ENCODE data around the gene TNFAIP6. TPM values are rescaled to one million over a fixed set of nuclear protein-coding genes. Genes with fewer than 3 reads are reported as not detected.
"Not testable (repeated sequence)": the region's sequence is repeated elsewhere in the genome, so short reads cannot be mapped to it uniquely, and the experiment has no call there.

TNFAIP6 gene
- total and polyA plus RNA-seq, 5 experiments from 2014 or later, result not detected

DNA sequence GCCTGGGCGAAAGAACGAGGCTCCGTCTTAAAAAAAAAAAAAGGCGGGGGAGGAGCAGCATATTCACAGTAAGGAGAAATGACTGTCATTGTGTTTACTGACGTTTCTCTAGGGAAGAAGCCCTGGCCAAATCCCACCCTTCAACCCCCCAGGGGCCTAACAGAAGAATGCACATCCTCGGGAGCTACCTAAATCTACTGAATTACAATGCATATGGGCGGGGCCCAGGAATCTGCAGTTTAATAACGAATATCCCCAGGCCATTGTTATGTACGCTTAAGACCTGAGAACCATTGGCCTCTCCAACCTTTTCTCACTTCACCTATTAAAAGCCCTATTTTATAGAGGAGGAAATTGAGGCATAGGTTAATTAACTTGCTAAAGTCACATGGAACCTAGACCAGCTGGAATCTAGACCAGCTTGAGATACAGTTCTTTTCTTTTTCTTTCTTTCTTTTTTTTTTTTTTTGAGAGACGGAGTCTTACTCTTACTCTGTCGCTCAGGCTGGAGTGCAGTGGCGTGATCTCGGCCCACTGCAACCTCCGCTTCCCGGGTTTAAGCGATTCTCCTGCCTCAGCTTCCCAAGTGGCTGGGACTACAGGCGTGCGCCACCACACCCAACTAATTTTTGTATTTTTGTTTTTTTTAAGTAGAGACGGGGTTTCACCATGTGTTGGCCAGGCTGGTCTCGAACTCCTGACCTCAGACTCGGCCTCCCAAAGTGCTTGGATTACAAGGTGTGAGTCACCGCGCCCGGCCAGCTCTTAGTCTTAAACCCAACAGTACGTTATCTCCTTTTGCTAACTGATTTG lies 51.6 kb downstream of the TNFAIP6 start:
- DNase-seq (no peak), ATAC-seq (no peak)
- H3K27me3 Mint-ChIP-seq, result peaks cover 0 to 2% (median 0%) of the 10 kb centered on the region in 5 donors
- peak overlapping the region; percentile 90 to 98 (median 95) for H3K27ac Mint-ChIP-seq
- no peaks in the 10 kb centered on the region for H3K9me3 Mint-ChIP-seq
- H3K4me3 Mint-ChIP-seq, result peak overlapping the region; percentile 95 to 99 (median 97)
- POLR2A ChIA-PET, result interaction anchor here (0.7 to 2.0 kb wide), 6 partner anchors 13 to 1823 kb away, joined by 3 to 12 read pairs (median 4); partner anchors contain the start of genes MMADHC, NMI and RBM43
- peaks cover 0 to 20% (median 0%) of the 10 kb centered on the region in 3 donors for H3K36me3 Mint-ChIP-seq
- H3K4me1 Mint-ChIP-seq, result peaks cover 8 to 38% (median 28%) of the 10 kb centered on the region in 4 donors

DNA sequence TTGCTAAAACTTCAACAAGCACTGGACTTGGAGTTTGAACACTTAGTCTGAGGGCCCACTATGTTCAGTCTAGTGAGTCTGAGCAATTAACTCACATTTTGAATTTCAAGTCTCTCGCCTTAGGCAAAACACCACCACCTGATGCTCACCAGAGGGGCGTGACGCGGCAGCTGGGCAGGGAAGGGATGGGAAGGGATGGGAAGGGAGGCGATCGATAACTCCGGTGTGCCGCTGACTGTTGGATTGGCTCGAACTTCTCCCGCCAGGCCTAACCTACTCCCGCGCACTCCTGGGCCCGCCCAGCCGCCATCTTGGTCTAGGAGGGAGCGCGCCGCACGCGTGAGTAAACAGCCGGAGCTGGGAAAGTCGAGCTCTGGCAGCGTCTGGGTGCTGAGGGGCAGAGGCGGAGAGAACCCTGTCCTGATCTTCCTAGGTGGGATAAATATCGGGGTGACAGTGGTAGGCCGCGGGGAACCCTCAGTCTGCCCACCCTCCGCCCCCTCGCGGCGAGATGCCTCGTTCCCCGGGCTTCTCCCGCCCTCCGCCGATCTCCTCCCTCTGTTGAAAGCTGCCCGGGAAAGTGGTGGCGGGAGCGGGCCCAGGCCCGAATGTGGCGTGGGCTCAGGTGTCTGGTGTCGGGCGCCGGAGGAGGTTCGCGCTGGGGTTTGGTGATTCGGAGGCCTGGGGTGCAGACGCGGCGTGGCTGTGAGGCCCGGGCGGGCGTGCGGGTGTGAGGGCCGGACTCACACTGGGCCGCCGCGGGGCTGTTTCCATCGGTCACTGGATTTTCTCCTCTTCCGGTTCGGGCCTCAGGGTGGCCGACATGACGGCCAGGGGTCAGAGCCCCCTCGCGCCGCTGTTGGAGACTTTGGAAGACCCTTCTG lies 52.5 kb downstream of the TNFAIP6 start, which contains the start of gene RIF1:
TSS of gene RIF1 (plus strand) at position 302 of the 884 bp plus-strand sequence. CDS start at position 824, 522 bp downstream.
- peaks cover 8 to 40% (median 30%) of the 10 kb centered on the region in 4 donors for H3K4me1 Mint-ChIP-seq
- H3K4me3 Mint-ChIP-seq, result peak within 1 kb of the TSS; percentile 95 to 99 (median 97)
- no peaks in the 10 kb centered on the region for H3K9me3 Mint-ChIP-seq
- POLR2A ChIA-PET, result interaction anchor here (0.6 to 2.0 kb wide), 8 partner anchors 14 to 1824 kb away, joined by 3 to 12 read pairs (median 4); partner anchors contain the start of genes MMADHC, NMI and RBM43
- peak; percentile 89 to 90 for ATAC-seq
- DNase-seq, result peak; percentile 50 to 81 (median 67)
- peak within 1 kb of the TSS; percentile 90 to 98 (median 95) for H3K27ac Mint-ChIP-seq
- H3K27me3 Mint-ChIP-seq, result peaks cover 0 to 2% (median 0%) of the 10 kb centered on the region in 5 donors
- peaks cover 0 to 24% (median 0%) of the 10 kb centered on the region in 3 donors for H3K36me3 Mint-ChIP-seq

DNA sequence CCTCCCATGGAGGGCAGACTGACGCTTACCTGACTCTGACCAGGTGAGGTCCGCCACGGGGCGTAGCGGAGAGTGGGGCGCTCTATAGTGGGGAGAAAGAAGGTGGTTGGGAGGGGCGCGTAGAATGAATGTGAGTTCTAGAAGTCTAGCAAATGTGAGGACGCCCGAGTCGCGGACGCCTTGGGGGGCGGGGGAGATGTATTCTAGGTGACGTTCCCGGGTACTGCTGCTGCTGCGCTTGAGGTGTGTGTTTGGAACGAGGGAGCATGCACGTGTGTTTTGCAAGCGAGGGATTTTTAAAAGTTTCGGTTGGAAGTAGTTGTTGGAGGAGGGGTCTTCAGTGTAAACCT lies 53.1 kb downstream of the TNFAIP6 start:
- peaks cover 0 to 30% (median 0%) of the 10 kb centered on the region in 3 donors for H3K36me3 Mint-ChIP-seq
- H3K9me3 Mint-ChIP-seq, result no peaks in the 10 kb centered on the region
- H3K27ac Mint-ChIP-seq, result peak overlapping the region; percentile 90 to 98 (median 95)
- H3K4me1 Mint-ChIP-seq, result peaks cover 8 to 41% (median 30%) of the 10 kb centered on the region in 4 donors
- POLR2A ChIA-PET, result interaction anchor here (0.6 to 2.0 kb wide), 5 partner anchors 39 to 149 kb away, joined by 3 to 12 read pairs (median 4); partner anchors contain the start of genes NMI and RBM43
- H3K4me3 Mint-ChIP-seq, result peak overlapping the region; percentile 95 to 99 (median 97)
- peaks cover 0 to 1% (median 0%) of the 10 kb centered on the region in 5 donors for H3K27me3 Mint-ChIP-seq
- DNase-seq, result peak in 8 of 10 donors; percentile 8 to 43 (median 31)
- ATAC-seq, result peak; percentile 58 to 70

DNA sequence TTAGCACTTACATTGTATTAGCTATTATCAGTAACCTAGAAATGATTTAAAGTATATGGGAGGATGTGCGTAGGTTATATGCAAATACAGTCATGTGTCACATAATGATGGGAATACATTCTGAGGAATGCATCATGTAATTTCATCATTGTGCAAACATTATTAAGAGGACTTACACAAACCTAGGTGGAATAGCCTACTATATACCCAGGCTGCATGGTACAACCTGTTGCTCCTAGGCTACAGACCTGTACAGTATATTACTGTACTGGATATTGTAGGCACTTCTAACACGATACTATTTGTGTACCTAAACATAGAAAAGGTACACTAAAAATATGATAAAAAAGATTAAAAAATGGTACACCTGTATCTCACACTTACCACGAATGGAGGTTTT lies 60.3 kb downstream of the TNFAIP6 start:
- no peak overlapping the region for H3K4me3 Mint-ChIP-seq
- H3K27me3 Mint-ChIP-seq, result no peaks in the 10 kb centered on the region
- H3K9me3 Mint-ChIP-seq, result no peaks in the 10 kb centered on the region
- no peak for DNase-seq
- POLR2A ChIA-PET, result no interaction called here
- no peak for ATAC-seq
- H3K4me1 Mint-ChIP-seq, result peaks cover 5 to 31% (median 12%) of the 10 kb centered on the region in 4 donors
- H3K27ac Mint-ChIP-seq, result peak overlapping the region in 1 of 10 donors; percentile 53
- H3K36me3 Mint-ChIP-seq, result peaks cover 6 to 79% (median 16%) of the 10 kb centered on the region in 3 donors

DNA sequence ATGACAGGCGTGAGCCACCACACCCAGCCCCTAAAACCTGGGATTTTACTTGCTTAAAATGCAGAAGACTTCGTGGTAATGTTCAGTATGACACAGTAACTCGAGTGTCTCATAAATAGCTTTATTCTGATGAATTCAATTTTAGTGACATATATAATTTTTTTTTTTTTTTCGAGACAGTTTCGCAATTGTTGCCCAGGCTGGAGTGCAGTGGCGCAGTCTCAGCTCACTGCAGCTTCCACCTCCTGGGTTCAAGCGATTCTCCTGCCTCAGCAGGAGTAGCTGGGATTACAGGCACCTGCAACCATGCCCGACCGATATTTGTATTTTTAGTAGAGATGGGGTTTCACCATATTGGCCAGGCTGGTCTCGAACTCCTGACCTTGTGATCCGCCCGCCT lies 64.3 kb downstream of the TNFAIP6 start:
- POLR2A ChIA-PET, H3K4me3 Mint-ChIP-seq, DNase-seq, H3K27me3 Mint-ChIP-seq, H3K9me3 Mint-ChIP-seq, ATAC-seq: not testable (repeated sequence)
- peaks cover 6 to 84% (median 18%) of the 10 kb centered on the region in 3 donors for H3K36me3 Mint-ChIP-seq
- H3K4me1 Mint-ChIP-seq, result peaks cover 16 to 45% (median 32%) of the 10 kb centered on the region in 4 donors
- H3K27ac Mint-ChIP-seq, result peak overlapping the region in 3 of 10 donors; percentile 40 to 92 (median 81)

DNA sequence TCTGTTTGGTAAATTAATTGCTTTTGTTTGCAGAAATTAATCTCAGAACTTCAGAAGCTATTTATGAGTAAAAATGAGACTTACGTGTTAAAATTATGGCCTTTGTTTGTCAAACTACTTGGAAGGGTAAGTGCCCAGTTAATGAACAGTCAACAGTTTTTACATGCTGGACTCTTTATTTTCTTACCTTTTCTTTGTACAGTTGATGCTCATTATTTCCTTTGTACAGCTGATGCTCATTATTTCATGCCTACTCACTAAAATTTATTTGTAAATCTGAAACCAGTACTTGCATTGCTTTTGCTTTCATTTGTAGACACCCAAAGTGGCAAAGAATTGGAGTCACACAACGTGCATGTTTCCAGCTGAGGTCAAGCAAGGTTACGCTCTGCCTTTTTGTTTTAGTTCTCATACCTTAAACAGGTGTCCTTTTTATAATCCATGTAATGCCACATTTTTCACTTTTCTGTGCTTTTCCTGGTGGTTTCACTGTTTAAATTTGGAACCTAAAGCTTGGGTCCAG lies 65.6 kb downstream of the TNFAIP6 start:
- Mint-ChIP-seq H3K36me3 (peaks cover 6 to 84% (median 18%) of the 10 kb centered on the region in 3 donors), H3K4me3 (peak overlapping the region in 2 of 10 donors; percentile 2 to 53), H3K27me3 (no peaks in the 10 kb centered on the region), H3K9me3 (no peaks in the 10 kb centered on the region), H3K27ac (peak overlapping the region; percentile 63 to 98 (median 88)), H3K4me1 (peaks cover 16 to 45% (median 33%) of the 10 kb centered on the region in 4 donors)
- POLR2A ChIA-PET, result interaction anchor here (0.6 to 0.9 kb wide), 3 partner anchors 8 to 30 kb away, joined by 3 to 4 read pairs (median 4); no protein-coding TSS in a partner anchor
- ATAC-seq, result no peak
- DNase-seq, result no peak

DNA sequence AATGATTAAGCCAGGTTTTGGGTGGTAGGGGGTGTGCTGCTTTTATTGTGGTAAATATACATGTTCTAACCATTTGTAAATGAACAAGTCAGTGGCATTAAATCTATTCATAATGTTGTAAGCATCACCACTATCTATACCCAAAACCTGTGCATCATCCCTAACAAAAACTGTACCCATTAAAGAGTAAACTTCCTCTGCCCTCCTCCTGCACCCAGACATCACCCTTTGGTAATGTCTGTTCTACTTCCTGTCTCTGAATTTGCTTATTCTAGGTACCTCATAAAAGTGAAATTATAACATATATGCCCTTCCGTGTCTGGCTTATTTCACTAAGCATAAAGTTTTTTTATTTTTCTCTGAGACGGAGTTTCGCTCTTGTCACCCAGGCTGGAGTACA lies 66.4 kb downstream of the TNFAIP6 start:
- peaks cover 16 to 45% (median 33%) of the 10 kb centered on the region in 4 donors for H3K4me1 Mint-ChIP-seq

More for the DNA sequence above, 66.4 kb downstream of the TNFAIP6 start:
- H3K27ac Mint-ChIP-seq, result peak overlapping the region; percentile 43 to 98 (median 88)
- peak overlapping the region in 8 of 10 donors; percentile 1 to 68 (median 42) for H3K4me3 Mint-ChIP-seq
- H3K27me3 Mint-ChIP-seq, result no peaks in the 10 kb centered on the region
- POLR2A ChIA-PET, result interaction anchor here (0.6 to 0.9 kb wide), 2 partner anchors 9 to 29 kb away, joined by 3 to 4 read pairs; no protein-coding TSS in a partner anchor
- no peaks in the 10 kb centered on the region for H3K9me3 Mint-ChIP-seq
- ATAC-seq (peak; percentile 92), DNase-seq (peak in 4 of 10 donors; percentile 17 to 48 (median 20))
- peaks cover 6 to 86% (median 20%) of the 10 kb centered on the region in 3 donors for H3K36me3 Mint-ChIP-seq

Small RNA genes within 50 kb of the gene (microRNA-seq; reads per million reads assigned to microRNA genes)
- gene MIR4773-1 (ENCODE audit: borderline microRNAs expressed), result not detected
- gene MIR4773-2 (ENCODE audit: borderline microRNAs expressed), result not detected

Other genes starting within 250 kb of the TNFAIP6 start
- gene RBM43, start 95.7 kb upstream of the TNFAIP6 start, total RNA-seq, result 10 to 100 TPM; 28.8 to 30.6 TPM
- 1 to 10 TPM; 4.1 to 4.4 (median 4.2) TPM for gene RBM43, start 95.7 kb upstream of the TNFAIP6 start, polyA plus RNA-seq
- gene NMI, start 67.9 kb upstream of the TNFAIP6 start, total RNA-seq, result 10 to 100 TPM; 27.5 to 31.6 TPM
- gene NMI, start 67.9 kb upstream of the TNFAIP6 start, polyA plus RNA-seq, result 10 to 100 TPM; 30.0 to 55.1 (median 47.2) TPM
- gene RIF1, start 52.3 kb downstream of the TNFAIP6 start, total RNA-seq, result 10 to 100 TPM; 56.0 to 69.4 TPM
- 10 to 100 TPM; 24.0 to 31.5 (median 27.4) TPM for gene RIF1, start 52.3 kb downstream of the TNFAIP6 start, polyA plus RNA-seq